COLO668 (cell line): ENCODE data around the gene LSM14A.

Experiments used
- DNase-seq: peaks from one replicate; lab custom pipeline; 2025; ENCODE audit not compliant: unreplicated experiment; lab: John Stamatoyannopoulos, UW

LSM14A gene

DNA sequence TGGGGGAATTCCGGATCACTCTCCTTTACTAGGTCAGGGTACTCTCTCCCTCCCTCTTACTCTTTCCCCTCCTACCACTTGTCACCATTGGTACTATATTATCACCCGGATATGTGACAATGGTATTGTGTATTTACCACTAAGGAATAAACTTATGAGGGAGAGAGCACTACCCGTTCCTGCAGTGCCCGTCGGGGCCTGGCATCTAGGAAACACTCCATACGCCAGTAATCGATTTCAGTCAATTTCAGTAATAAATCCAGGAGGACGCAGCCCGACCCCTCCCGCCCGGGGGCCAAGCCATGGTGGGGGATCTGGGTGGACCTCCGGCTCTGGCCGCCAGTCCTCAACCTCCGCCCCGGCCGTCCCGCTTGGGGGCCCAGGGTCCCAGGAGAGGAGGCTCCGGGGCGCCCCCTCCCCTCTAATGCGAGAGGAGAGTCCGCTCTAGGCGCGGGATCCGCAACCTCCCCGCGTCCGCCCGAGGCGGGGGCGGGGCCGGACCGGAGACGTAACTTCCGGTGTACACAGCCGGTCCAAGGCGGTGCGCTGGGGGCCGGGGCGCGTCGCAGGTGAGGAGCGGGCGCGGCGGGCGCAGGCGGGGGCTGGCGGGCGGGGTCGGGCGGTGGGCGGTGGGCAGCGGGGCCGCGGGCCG is 81.9 kb downstream of the LSM14A start, which contains the start of gene GARRE1:
Gene GARRE1, plus strand, starts transcription at position 509 of the 652 bp plus-strand sequence. CDS start 45,920 bp downstream, outside the sequence.
- DNase-seq: peak; percentile 88

DNA sequence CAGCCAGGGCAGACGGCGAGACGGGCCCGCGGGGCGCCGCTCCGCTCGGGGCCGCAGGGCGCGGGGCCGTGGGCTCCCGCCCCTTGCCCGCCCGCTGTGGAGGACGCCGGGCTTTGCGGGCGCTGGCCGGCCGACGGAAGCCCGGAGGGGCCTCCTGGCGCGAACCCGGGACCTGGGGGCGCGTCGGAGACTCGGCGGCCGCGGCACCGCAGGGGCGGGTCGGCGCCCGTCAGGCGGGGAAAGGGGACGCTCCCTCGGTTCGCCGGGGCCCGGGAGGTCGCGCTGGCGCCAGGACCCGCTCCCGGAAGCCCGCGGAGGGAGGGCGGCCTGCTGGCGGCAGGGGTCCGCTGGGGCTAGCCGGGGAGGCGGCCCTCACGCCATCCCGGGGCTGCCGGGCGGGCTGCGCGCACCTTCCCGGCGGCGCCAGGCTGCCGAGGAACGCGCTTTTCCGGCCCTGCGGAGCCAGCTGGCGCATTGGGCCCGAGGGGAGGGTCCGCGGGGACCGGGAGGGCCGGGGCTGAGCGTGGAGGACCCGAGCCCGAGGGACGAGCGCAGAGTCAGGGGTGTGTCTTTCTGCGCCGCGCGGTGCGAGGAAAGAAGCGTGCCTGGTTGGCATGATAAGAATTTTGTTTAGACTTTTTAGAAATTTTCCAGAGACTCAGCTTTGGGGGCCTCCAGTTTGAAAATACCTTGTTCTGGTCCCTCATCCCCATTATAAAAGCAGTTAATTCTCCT is 82.6 kb downstream of the LSM14A start:
- DNase-seq: peak; percentile 72

DNA sequence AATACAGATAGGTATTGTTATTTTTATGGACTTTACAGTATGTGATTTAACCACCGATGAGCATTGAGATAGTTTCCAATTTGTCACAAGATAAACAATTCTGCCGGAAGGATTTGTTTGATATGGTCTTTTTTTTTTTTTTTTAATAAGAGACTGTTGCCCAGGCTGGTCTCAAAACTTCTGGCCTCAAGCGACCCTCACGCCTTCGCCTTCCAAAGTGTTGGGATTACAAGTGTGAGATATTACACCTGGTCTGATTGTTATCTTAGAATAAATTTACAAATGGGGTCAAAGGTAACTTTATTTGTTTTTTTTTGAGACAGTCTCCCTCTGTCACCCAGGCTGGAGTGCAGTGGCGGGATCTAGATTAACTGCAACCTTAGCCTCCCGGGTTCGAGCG is 83.2 kb downstream of the LSM14A start:
- no peak for DNase-seq

- no peak for DNase-seq
Measured at GRCh38 chr19:34256835-34257558, 84.7 kb downstream of the LSM14A start.

GRCh38 chr19:34257559-34257924 is 85.2 kb downstream of the LSM14A start:
- no peak for DNase-seq

DNA sequence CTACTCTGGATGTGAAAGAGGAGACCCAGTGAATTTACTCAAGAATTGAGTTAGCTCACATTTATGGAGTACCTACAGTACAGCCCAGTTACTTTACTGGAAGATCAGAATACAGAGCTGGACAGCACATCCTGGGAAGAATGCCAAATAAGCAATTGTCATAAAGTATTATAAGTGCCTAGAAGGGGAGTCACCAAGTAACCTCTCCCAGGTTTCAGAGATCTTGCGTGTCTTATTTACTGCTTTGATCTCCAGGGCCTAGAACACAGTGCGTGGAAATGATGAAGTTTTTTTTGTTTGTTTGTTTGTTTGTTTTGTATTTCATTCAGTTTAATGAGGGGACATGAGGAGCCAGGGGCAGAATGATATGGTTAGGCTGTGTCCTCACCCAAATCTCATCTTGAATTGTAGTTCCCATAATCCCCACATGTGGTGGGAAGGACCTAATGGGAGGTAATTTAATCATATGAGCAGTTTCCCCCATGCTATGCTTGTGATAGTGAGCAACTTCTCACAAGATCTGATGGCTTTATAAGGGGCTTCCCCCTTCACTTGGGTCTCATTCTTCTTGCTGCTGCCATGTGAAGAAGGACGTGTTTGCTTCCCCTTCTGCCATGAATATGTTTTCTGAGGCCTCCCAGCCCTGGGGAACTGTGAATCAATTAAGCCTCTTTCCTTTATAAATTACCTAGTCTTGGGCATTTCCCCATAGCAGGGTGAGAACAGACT is 87.2 kb downstream of the LSM14A start:
- no peak for DNase-seq

DNA sequence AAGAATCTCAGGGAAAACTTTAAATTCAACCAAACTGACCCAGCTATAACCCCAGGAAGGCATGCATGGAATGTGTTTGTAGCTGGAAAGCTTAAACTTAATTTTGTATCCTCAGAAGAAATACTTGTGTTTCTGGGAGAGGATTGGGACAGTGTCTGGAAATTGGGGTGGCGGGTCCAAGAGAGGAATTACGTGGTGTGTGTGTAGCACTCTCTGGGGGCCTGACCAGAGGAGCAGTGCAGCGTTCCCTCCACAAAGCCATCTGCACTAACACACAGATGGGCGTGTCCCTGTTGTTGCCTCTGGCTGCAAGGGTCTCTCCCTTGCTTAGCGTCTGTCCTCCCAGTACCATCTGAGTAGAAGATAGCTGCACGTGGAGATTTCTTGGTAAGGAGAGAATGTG is 88.5 kb downstream of the LSM14A start:
- no peak for DNase-seq

GRCh38 chr19:34261334-34262109 is 89.2 kb downstream of the LSM14A start:
- DNase-seq: no peak

GRCh38 chr19:34263745-34264237 is 91.5 kb downstream of the LSM14A start:
- DNase-seq: no peak

- no peak for DNase-seq
Measured at GRCh38 chr19:34265221-34265650, 92.9 kb downstream of the LSM14A start.

GRCh38 chr19:34269081-34269480 is 96.8 kb downstream of the LSM14A start:
- DNase-seq: no peak

DNA sequence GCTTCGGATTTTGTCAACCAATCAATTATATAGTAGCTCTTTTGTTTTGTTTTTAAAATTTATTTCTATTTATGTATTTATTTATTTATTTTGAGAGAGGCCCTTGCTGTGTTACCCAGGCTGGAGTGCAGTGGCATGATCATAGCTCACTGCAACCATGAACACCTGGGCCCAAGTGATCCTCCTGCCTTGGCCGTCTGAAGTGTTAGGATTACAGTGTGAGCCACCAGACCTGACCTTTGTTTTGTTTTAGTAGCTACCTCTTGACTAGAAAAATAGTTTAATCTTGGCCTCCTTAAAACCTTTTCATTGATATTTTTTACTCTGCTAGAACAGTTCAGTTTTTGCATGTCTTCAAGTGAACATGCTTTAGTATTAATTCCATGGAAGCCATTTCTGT is 97.2 kb downstream of the LSM14A start:
- DNase-seq: no peak

DNA sequence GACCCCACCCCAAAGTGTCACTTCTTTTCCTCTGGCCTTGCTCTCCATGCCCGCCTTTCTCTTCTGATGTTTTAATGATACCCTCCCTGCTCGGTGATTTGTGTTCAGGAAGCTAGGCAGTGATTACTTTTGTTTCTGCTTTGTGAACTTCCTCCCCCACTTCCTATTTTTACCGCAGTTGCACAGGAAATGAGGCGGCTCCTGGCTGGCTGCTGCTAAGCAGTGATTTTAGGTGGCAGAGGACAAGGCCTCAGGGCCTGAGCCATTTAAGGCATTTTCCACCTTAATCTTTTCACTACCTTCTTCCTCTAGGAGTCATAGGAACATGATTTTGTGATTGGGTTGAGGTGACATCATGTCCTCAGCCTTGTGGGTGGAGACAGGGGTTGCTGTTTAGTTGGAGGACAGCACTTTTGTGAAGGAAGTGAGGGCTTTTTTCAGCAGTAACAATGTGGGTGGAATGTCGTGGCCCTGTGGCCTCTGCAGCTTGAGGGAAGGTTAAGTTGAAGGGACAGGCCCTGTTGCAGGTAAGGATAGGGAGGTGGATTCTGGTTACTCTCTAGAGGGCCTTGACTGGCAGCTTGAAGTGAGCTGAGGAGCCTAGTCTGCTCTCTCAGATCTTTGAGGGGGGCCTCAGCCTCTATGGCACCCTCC is 97.8 kb downstream of the LSM14A start:
- no peak for DNase-seq

- DNase-seq: no peak
Measured at GRCh38 chr19:34273121-34273520, 100.8 kb downstream of the LSM14A start.

- DNase-seq: no peak
Measured at GRCh38 chr19:34274284-34274826, 102.1 kb downstream of the LSM14A start.

DNA sequence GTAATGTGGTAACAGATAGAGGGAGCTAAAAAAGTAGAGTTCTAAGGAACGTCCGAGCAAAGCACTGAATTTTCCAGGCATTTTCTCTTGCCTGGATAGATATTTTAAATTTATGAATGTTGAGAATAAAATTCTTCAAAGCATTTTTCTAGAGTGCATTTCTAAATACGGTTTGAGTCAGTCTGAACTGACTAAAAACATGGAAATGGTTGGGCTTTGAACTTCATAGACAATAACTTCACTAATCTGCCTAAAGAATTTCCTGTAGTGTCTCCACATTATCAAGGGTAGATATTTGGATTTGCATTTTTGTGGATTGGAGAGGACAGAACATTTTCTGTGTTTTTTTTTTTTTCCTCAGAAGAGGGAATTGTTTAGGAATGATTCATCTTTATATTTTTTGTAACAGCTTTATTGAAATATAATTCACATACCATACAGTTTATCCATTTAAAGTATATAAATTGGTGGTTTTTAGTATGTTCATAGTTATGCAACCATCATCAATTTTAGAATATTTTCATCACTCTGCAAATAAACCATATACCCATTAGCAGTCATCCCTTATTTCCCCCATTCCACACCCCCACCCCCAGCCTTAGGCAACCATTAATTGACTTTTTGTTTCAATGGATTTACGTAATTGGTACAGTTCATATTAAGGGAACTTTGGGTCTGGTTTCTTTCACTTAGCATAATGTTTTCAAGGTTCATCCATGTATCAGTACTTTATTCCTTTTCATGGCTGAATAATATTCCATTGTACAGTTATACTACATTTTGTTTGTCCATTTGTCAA is 102.7 kb downstream of the LSM14A start:
- DNase-seq: no peak

- DNase-seq: no peak
Measured at GRCh38 chr19:34275705-34276104, 103.4 kb downstream of the LSM14A start.

- no peak for DNase-seq
Measured at GRCh38 chr19:34276614-34277013, 104.3 kb downstream of the LSM14A start.

- DNase-seq: no peak
Measured at GRCh38 chr19:34277244-34277643, 104.9 kb downstream of the LSM14A start.
